BJ (cell line): ENCODE measurements around the gene ALPG. TPM values are rescaled to one million over a fixed set of nuclear protein-coding genes. Genes with fewer than 3 reads are reported as not detected.

Experiments
- CTCF ChIA-PET: fragments of 350-600 bp; formaldehyde crosslinking; extraction: SDS; loops from one replicate; lab custom pipeline; 2021; ENCODE audit warnings: antibody characterized with exemption, inconsistent platforms; lab: Yijun Ruan, JAX
- POLR2A ChIA-PET: fragments of 300-600 bp; sonication (Branson Sonifier 250); formaldehyde crosslinking; extraction: SDS; loops from one replicate; lab custom pipeline; 2021; ENCODE audit warnings: antibody characterized with exemption; lab: Charles Lee
- DNase-seq: peaks from one replicate; pipeline ENCODE4 v3.0.0-alpha.2; 2011; ENCODE audit warnings: low read depth
- H3K27me3 ChIP-seq: 2 replicates; pipeline ENCODE4 v1.6.0; 2011; ENCODE audit warnings: low read length; ENCODE audit not compliant: control insufficient read depth, insufficient read depth
- H3K36me3 ChIP-seq: 2 replicates; pipeline ENCODE4 v1.5.1; 2011; ENCODE audit warnings: low read length; ENCODE audit not compliant: control insufficient read depth, insufficient read depth
- H3K4me3 ChIP-seq: 2 replicates; pipeline ENCODE4 v1.5.1; 2011; ENCODE audit warnings: low read depth, mild to moderate bottlenecking, control low read depth, low read length
- CTCF ChIP-seq: IDR thresholded peaks from 2 replicates; pipeline ENCODE4 v1.5.1; 2011; ENCODE audit warnings: low read depth, mild to moderate bottlenecking, control low read depth, inconsistent platforms, low read length, moderate library complexity; ENCODE audit not compliant: insufficient read depth
- polyA plus RNA-seq: library from polyadenylated mRNA; depleted of rRNA; stranded (reverse); fragments of >200 nt; gene quantifications from 2 replicates; pipeline ENCODE4 v1.2.3, GENCODE V29; 2011

Gene ALPG
- polyA plus RNA-seq, 1 experiment = not detected

- ChIA-PET POLR2A (no interaction called here), CTCF (interaction anchor here (1.1 to 1.7 kb wide), 3 partner anchors 88 to 509 kb away, joined by 3 to 4 read pairs (median 4); no protein-coding TSS in a partner anchor)
- H3K36me3 ChIP-seq = no peaks in the 10 kb centered on the region
- H3K4me3 ChIP-seq = no peak overlapping the region
- no peak for DNase-seq
- no peak for TF ChIP-seq CTCF
- no peaks in the 10 kb centered on the region; the same call in 1 of the 2 replicates for H3K27me3 ChIP-seq
Measured at GRCh38 chr2:232434091-232434490, 27.4 kb downstream of the ALPG start.

- Histone ChIP-seq H3K4me3 (no peak overlapping the region), H3K27me3 (no peaks in the 10 kb centered on the region; the same call in 1 of the 2 replicates), H3K36me3 (no peaks in the 10 kb centered on the region)
- CTCF ChIA-PET = interaction anchor here (1.1 to 1.7 kb wide), 5 partner anchors 87 to 509 kb away, joined by 3 to 4 read pairs (median 4); no protein-coding TSS in a partner anchor
- DNase-seq = no peak
- POLR2A ChIA-PET = no interaction called here
- TF ChIP-seq CTCF = no peak
Measured at GRCh38 chr2:232434563-232435374, 28.1 kb downstream of the ALPG start.

- Histone ChIP-seq H3K27me3 (no peaks in the 10 kb centered on the region; the same call in 1 of the 2 replicates), H3K36me3 (no peaks in the 10 kb centered on the region), H3K4me3 (no peak overlapping the region)
- no peak for TF ChIP-seq CTCF
- DNase-seq = no peak
- ChIA-PET POLR2A (no interaction called here), CTCF (interaction anchor here (1.4 to 3.1 kb wide), 5 partner anchors 87 to 143 kb away, joined by 3 to 14 read pairs (median 4); no protein-coding TSS in a partner anchor)
Measured at GRCh38 chr2:232435375-232435648, 28.7 kb downstream of the ALPG start.

- Histone ChIP-seq H3K36me3 (no peaks in the 10 kb centered on the region), H3K27me3 (no peaks in the 10 kb centered on the region; the same call in 1 of the 2 replicates), H3K4me3 (no peak overlapping the region)
- POLR2A ChIA-PET = no interaction called here
- no peak for TF ChIP-seq CTCF
- no peak for DNase-seq
- CTCF ChIA-PET = interaction anchor here (1.4 to 3.1 kb wide), 6 partner anchors 86 to 511 kb away, joined by 3 to 14 read pairs (median 4); no protein-coding TSS in a partner anchor
Measured at GRCh38 chr2:232435805-232436204, 29.2 kb downstream of the ALPG start.

GRCh38 chr2:232436381-232437194 lies 29.9 kb downstream of the ALPG start:
- no peak for DNase-seq
- H3K27me3 ChIP-seq = peaks cover 1% of the 10 kb centered on the region; the same call in 1 of the 2 replicates
- CTCF ChIA-PET = interaction anchor here (1.1 to 3.1 kb wide), 8 partner anchors 11 to 530 kb away, joined by 3 to 14 read pairs (median 4); no protein-coding TSS in a partner anchor
- H3K4me3 ChIP-seq = no peak overlapping the region
- no peaks in the 10 kb centered on the region for H3K36me3 ChIP-seq
- no peak for TF ChIP-seq CTCF
- POLR2A ChIA-PET = no interaction called here
